Upper lobe of left lung (tissue), 6 donors: ENCODE measurements around the gene CIT. TPM values are rescaled to one million over a fixed set of nuclear protein-coding genes. Genes with fewer than 3 reads are reported as not detected.
A peak's percentile ranks its signal among the peaks of the same experiment; 100 is the strongest.

Experiments
- ATAC-seq, 2 donors: fragments of 200-7000 bp; cut with Tn5 transposase; one replicate each; pipeline ENCODE4 v1.9.1; 2022; ENCODE audit warnings: mild to moderate bottlenecking in 2 of 2, moderate library complexity in 2 of 2; ENCODE audit not compliant: low FRiP score in 2 of 2
- DNase-seq, 2 donors: peaks; one replicate each; pipeline ENCODE4 v3.0.0-alpha.2; 2019 to 2020
- H3K27ac ChIP-seq, 4 donors: fragments of 200-600 bp; sonication (generic); one replicate each; pipeline ENCODE4 v1.5.1; 2016 to 2019
- H3K27me3 ChIP-seq, 4 donors: fragments of 200-600 bp; sonication (generic); one replicate each; pipeline ENCODE4 v1.5.1; 2017 to 2019
- H3K36me3 ChIP-seq, 4 donors: fragments of 200-600 bp; sonication (generic); one replicate each; pipeline ENCODE4 v1.5.1; 2016 to 2019
- H3K4me1 ChIP-seq, 4 donors: fragments of 200-600 bp; sonication (generic); one replicate each; pipeline ENCODE4 v1.5.1; 2018 to 2019
- H3K4me3 ChIP-seq, 4 donors: fragments of 200-600 bp; sonication (generic); one replicate each; pipeline ENCODE4 v1.5.1; 2017 to 2019; ENCODE audit warnings: mild to moderate bottlenecking in 2 of 4, moderate library complexity in 1 of 4
- H3K9me3 ChIP-seq, 4 donors: fragments of 200-600 bp; sonication (generic); one replicate each; pipeline ENCODE4 v1.5.1; 2018 to 2019
- CTCF ChIP-seq, 6 experiments: fragments of 450-650 bp in 4 of 6; fragments of 200-600 bp in 2 of 6; sonication (generic) in 2 of 6; IDR thresholded peaks; one replicate each; pipeline ENCODE4 v1.5.1; 2016 to 2019; ENCODE audit warnings: antibody characterized with exemption in 6 of 6
- EP300 ChIP-seq, 4 donors: sonication (generic); formaldehyde crosslinking; IDR thresholded peaks; one replicate each; pipeline ENCODE4 v1.5.1; 2017; ENCODE audit warnings: antibody characterized with exemption in 4 of 4, control low read depth in 2 of 4
- POLR2A ChIP-seq, 4 donors: fragments of 450-650 bp; IDR thresholded peaks; one replicate each; pipeline ENCODE4 v1.5.1; 2016 to 2017; ENCODE audit warnings: antibody characterized with exemption in 4 of 4, mild to moderate bottlenecking in 2 of 4
- POLR2AphosphoS5 ChIP-seq, 2 donors: sonication (generic); formaldehyde crosslinking; IDR thresholded peaks; one replicate each; pipeline ENCODE4 v1.5.1; 2017; ENCODE audit warnings: antibody characterized with exemption in 2 of 2
- WGBS, 2 donors: methylation state at CpG; one replicate each; pipeline ENCODE4 v1.1.5; 2017 to 2018; 5-methylcytosine and 5-hydroxymethylcytosine counted together
- total RNA-seq, 6 donors: library from RNA; depleted of rRNA in 4 of 6; stranded (reverse); fragments of >200 nt in 4 of 6; gene quantifications; one replicate each; pipeline versions ENCODE4 v1.1.0 to v1.2.1, GENCODE V29; 2016 to 2021
- donor health status: DM: no; HTN: no; CAD: no; lungs with moderate emphysema.
- donor health status: DM: no; HTN: yes; CAD: no; lungs with severe emphysema.

CIT gene
- total RNA-seq, 6 donors from 2014 or later, result 7.8 to 185 (median 73.6) TPM

GRCh38 chr12:119859241-119859640 is 17.9 kb downstream of the CIT start:
- H3K4me3 ChIP-seq, result no peak overlapping the region
- H3K27ac ChIP-seq, result no peak overlapping the region
- no peak for ATAC-seq
- DNase-seq, result no peak
- no peaks in the 10 kb centered on the region for H3K27me3 ChIP-seq
- H3K4me1 ChIP-seq, result no peaks in the 10 kb centered on the region
- H3K9me3 ChIP-seq, result no peaks in the 10 kb centered on the region
- 92 to 97% methylated on average over 6 of the region's 6 CpGs for WGBS, 2 donors
- no peak for TF ChIP-seq EP300 (IDR thresholded peaks at IDR 0.05)
- TF ChIP-seq CTCF (IDR thresholded peaks at IDR 0.05), result no peak
- no peak for TF ChIP-seq POLR2A (IDR thresholded peaks at IDR 0.05)
- no peak for TF ChIP-seq POLR2AphosphoS5 (IDR thresholded peaks at IDR 0.05)
- H3K36me3 ChIP-seq, result no peaks in the 10 kb centered on the region

- Histone ChIP-seq H3K36me3 (no peaks in the 10 kb centered on the region), H3K4me1 (no peaks in the 10 kb centered on the region), H3K27me3 (no peaks in the 10 kb centered on the region), H3K4me3 (no peak overlapping the region), H3K27ac (no peak overlapping the region), H3K9me3 (no peaks in the 10 kb centered on the region)
- WGBS, 2 donors, result 95 to 96% methylated on average over 8 of the region's 8 CpGs
- no peak for ATAC-seq
- TF ChIP-seq EP300 (IDR thresholded peaks at IDR 0.05), result no peak
- TF ChIP-seq POLR2AphosphoS5 (IDR thresholded peaks at IDR 0.05), result no peak
- TF ChIP-seq CTCF (IDR thresholded peaks at IDR 0.05), result no peak
- TF ChIP-seq POLR2A (IDR thresholded peaks at IDR 0.05), result no peak
- no peak for DNase-seq
Observed at GRCh38 chr12:119857041-119857591, 20.0 kb downstream of the CIT start.

GRCh38 chr12:119850330-119850729 is 26.8 kb downstream of the CIT start:
- H3K4me3 ChIP-seq, result no peak overlapping the region
- no peak for ATAC-seq
- no peak overlapping the region for H3K27ac ChIP-seq
- no peaks in the 10 kb centered on the region for H3K36me3 ChIP-seq
- WGBS, 2 donors, result 91 to 96% methylated on average over 1 of the region's 1 CpG
- no peaks in the 10 kb centered on the region for H3K9me3 ChIP-seq
- H3K4me1 ChIP-seq, result no peaks in the 10 kb centered on the region
- TF ChIP-seq EP300 (IDR thresholded peaks at IDR 0.05) (no peak), POLR2A (IDR thresholded peaks at IDR 0.05) (no peak), POLR2AphosphoS5 (IDR thresholded peaks at IDR 0.05) (no peak), CTCF (IDR thresholded peaks at IDR 0.05) (no peak)
- no peaks in the 10 kb centered on the region for H3K27me3 ChIP-seq
- no peak for DNase-seq

GRCh38 chr12:119843100-119843499 is 34.0 kb downstream of the CIT start:
- H3K27me3 ChIP-seq, result no peaks in the 10 kb centered on the region
- no peaks in the 10 kb centered on the region for H3K36me3 ChIP-seq
- no peak for TF ChIP-seq POLR2AphosphoS5 (IDR thresholded peaks at IDR 0.05)
- TF ChIP-seq CTCF (IDR thresholded peaks at IDR 0.05), result no peak
- no peak for TF ChIP-seq POLR2A (IDR thresholded peaks at IDR 0.05)
- no peak for TF ChIP-seq EP300 (IDR thresholded peaks at IDR 0.05)
- ATAC-seq, result no peak
- 64 to 66% methylated on average over 2 of the region's 2 CpGs for WGBS, 2 donors
- no peak overlapping the region for H3K27ac ChIP-seq
- H3K9me3 ChIP-seq, result no peaks in the 10 kb centered on the region
- peak in 1 of 2 donors; percentile 21 for DNase-seq
- no peaks in the 10 kb centered on the region for H3K4me1 ChIP-seq
- no peak overlapping the region for H3K4me3 ChIP-seq

GRCh38 chr12:119842380-119842779 is 34.7 kb downstream of the CIT start:
- Histone ChIP-seq H3K4me1 (no peaks in the 10 kb centered on the region), H3K27ac (no peak overlapping the region), H3K27me3 (no peaks in the 10 kb centered on the region), H3K4me3 (no peak overlapping the region), H3K36me3 (no peaks in the 10 kb centered on the region), H3K9me3 (no peaks in the 10 kb centered on the region)
- TF ChIP-seq EP300 (IDR thresholded peaks at IDR 0.05), result no peak
- TF ChIP-seq CTCF (IDR thresholded peaks at IDR 0.05), result no peak
- TF ChIP-seq POLR2A (IDR thresholded peaks at IDR 0.05), result no peak
- TF ChIP-seq POLR2AphosphoS5 (IDR thresholded peaks at IDR 0.05), result no peak
- DNase-seq (no peak), ATAC-seq (no peak)
- 93 to 100% methylated on average over 1 of the region's 1 CpG for WGBS, 2 donors
